Stomach (tissue), 9 donors: Measurements from ENCODE around the gene ST6GALNAC5. TPM values are rescaled to one million over a fixed set of nuclear protein-coding genes. Genes with fewer than 3 reads are reported as not detected.

Experiments
- DNase-seq, 2 donors: peaks; one replicate each; pipeline versions ENCODE4 v3.0.0 to v3.0.0-alpha.2; 2013 to 2019
- H3K27ac ChIP-seq, 5 donors: fragments of 200-600 bp in 4 of 5; sonication (generic) in 4 of 5; one replicate each; pipeline ENCODE4 v1.5.1; 2013 to 2019; ENCODE audit warnings: mild to moderate bottlenecking in 1 of 5, moderate library complexity in 1 of 5
- H3K27me3 ChIP-seq, 3 donors: fragments of 200-600 bp; sonication (generic); one replicate each; pipeline ENCODE4 v1.5.1; 2017 to 2019; ENCODE audit warnings: mixed run types in 1 of 3
- H3K36me3 ChIP-seq, 4 donors: fragments of 200-600 bp; sonication (generic); 1 replicate in 3 of 4; 2 replicates in 1 of 4; pipeline ENCODE4 v1.5.1; 2016 to 2019
- H3K4me1 ChIP-seq, 4 donors: fragments of 200-600 bp; sonication (generic); one replicate each; pipeline ENCODE4 v1.5.1; 2016 to 2019
- H3K4me3 ChIP-seq, 4 donors: fragments of 200-600 bp; sonication (generic) in 3 of 4; one replicate each; pipeline ENCODE4 v1.5.1; 2016 to 2019; ENCODE audit warnings: mild to moderate bottlenecking in 1 of 4
- H3K9me3 ChIP-seq, 4 donors: fragments of 200-600 bp; sonication (generic); one replicate each; pipeline ENCODE4 v1.5.1; 2016 to 2019
- CTCF ChIP-seq, 7 experiments: fragments of 450-650 bp in 4 of 7; fragments of 200-600 bp in 3 of 7; sonication (generic) in 3 of 7; IDR thresholded peaks; one replicate each; pipeline ENCODE4 v1.5.1; 2016 to 2019; ENCODE audit warnings: antibody characterized with exemption in 7 of 7, control low read depth in 2 of 7, mild to moderate bottlenecking in 1 of 7
- EP300 ChIP-seq: sonication (generic); formaldehyde crosslinking; IDR thresholded peaks from one replicate; pipeline ENCODE4 v1.6.1; 2017; ENCODE audit warnings: antibody characterized with exemption
- POLR2A ChIP-seq, 4 donors: fragments of 450-650 bp; IDR thresholded peaks; one replicate each; pipeline ENCODE4 v1.6.1; 2016; ENCODE audit warnings: antibody characterized with exemption in 4 of 4, control low read depth in 2 of 4, mild to moderate bottlenecking in 1 of 4, moderate library complexity in 1 of 4
- POLR2AphosphoS5 ChIP-seq, 3 donors: sonication (generic); formaldehyde crosslinking; IDR thresholded peaks; one replicate each; pipeline ENCODE4 v1.6.1; 2016; ENCODE audit warnings: antibody characterized with exemption in 3 of 3
- WGBS, 5 donors: extraction: QIAGEN DNeasy Blood & Tissue Kit in 3 of 5; methylation state at CpG; one replicate each; pipeline versions ENCODE4 v1.1.5 to v1.1.7; 2013 to 2018; 5-methylcytosine and 5-hydroxymethylcytosine counted together
- intact Hi-C: fragments of 100-400 bp; cut with DNase I; formaldehyde crosslinking; loops from one replicate; pipeline ENCODE4 v1.15.1; 2023; ENCODE audit warnings: low total_unique reads
- polyA plus RNA-seq, 3 donors: library from polyadenylated mRNA; stranded (reverse); fragments of 200-250 nt; gene quantifications; one replicate each; pipeline ENCODE4 v1.2.3, GENCODE V29; 2013
- total RNA-seq, 5 donors: library from RNA; depleted of rRNA; stranded (reverse); fragments of >200 nt; gene quantifications; one replicate each; pipeline versions ENCODE4 v1.1.0 to v1.2.3, GENCODE V29; 2014 to 2016
- donor health status: healthy with polysubstance abuse.
- donor health status: Bipolar disorder and iron deficiency.
- donor health status: healthy.

Gene ST6GALNAC5
- total and polyA plus RNA-seq, 8 donors, result 1.3 to 22.0 (median 2.9) TPM; not detected in 1

- Histone ChIP-seq H3K27ac (no peak overlapping the region), H3K4me3 (no peak overlapping the region), H3K36me3 (no peaks in the 10 kb centered on the region), H3K9me3 (no peaks in the 10 kb centered on the region), H3K4me1 (no peaks in the 10 kb centered on the region), H3K27me3 (no peaks in the 10 kb centered on the region)
- WGBS, 5 donors, result 88 to 97% (median 94%) methylated on average over 3 of the region's 3 CpGs
- DNase-seq, result no peak
- intact Hi-C loops, result no loop called here
- TF ChIP-seq POLR2A (IDR thresholded peaks at IDR 0.05) (no peak), POLR2AphosphoS5 (IDR thresholded peaks at IDR 0.05) (no peak), CTCF (IDR thresholded peaks at IDR 0.05) (no peak), EP300 (no peak)
These were observed 9.3 kb upstream of the ST6GALNAC5 start for GRCh38 chr1:76857973-76858372.

GRCh38 chr1:76861149-76861548 lies 6.1 kb upstream of the ST6GALNAC5 start:
- no peaks in the 10 kb centered on the region for H3K36me3 ChIP-seq
- H3K9me3 ChIP-seq, result no peaks in the 10 kb centered on the region
- intact Hi-C loops, result no loop called here
- no peak overlapping the region for H3K27ac ChIP-seq
- TF ChIP-seq POLR2AphosphoS5 (IDR thresholded peaks at IDR 0.05) (no peak), CTCF (IDR thresholded peaks at IDR 0.05) (no peak), EP300 (no peak), POLR2A (IDR thresholded peaks at IDR 0.05) (no peak)
- H3K4me1 ChIP-seq, result peaks cover 0 to 7% (median 0%) of the 10 kb centered on the region in 4 donors
- no peak overlapping the region for H3K4me3 ChIP-seq
- WGBS, 5 donors, result 76 to 81% (median 81%) methylated on average over 2 of the region's 2 CpGs
- no peak for DNase-seq
- peaks cover 0 to 9% (median 0%) of the 10 kb centered on the region in 3 donors for H3K27me3 ChIP-seq

- DNase-seq, result no peak
- Histone ChIP-seq H3K9me3 (no peaks in the 10 kb centered on the region), H3K4me1 (peaks cover 0 to 20% (median 4%) of the 10 kb centered on the region in 4 donors), H3K27me3 (peaks cover 0 to 19% (median 5%) of the 10 kb centered on the region in 3 donors), H3K4me3 (no peak overlapping the region), H3K36me3 (no peaks in the 10 kb centered on the region), H3K27ac (no peak overlapping the region)
- TF ChIP-seq POLR2A (IDR thresholded peaks at IDR 0.05) (no peak), POLR2AphosphoS5 (IDR thresholded peaks at IDR 0.05) (peak in 1 of 3 donors; percentile 52)
- intact Hi-C loops, result no loop called here
These were observed 4.8 kb upstream of the ST6GALNAC5 start for GRCh38 chr1:76862447-76862846.

- intact Hi-C loops, result no loop called here
- no peak overlapping the region for H3K27ac ChIP-seq
- 51 to 64% (median 58%) methylated on average over 5 of the region's 5 CpGs for WGBS, 5 donors
- H3K4me3 ChIP-seq, result no peak overlapping the region
- H3K36me3 ChIP-seq, result no peaks in the 10 kb centered on the region
- no peaks in the 10 kb centered on the region for H3K9me3 ChIP-seq
- TF ChIP-seq POLR2A (IDR thresholded peaks at IDR 0.05) (no peak), POLR2AphosphoS5 (IDR thresholded peaks at IDR 0.05) (no peak), CTCF (IDR thresholded peaks at IDR 0.05) (no peak), EP300 (no peak)
- H3K4me1 ChIP-seq, result peaks cover 10 to 34% (median 20%) of the 10 kb centered on the region in 4 donors
- H3K27me3 ChIP-seq, result peaks cover 0 to 38% (median 22%) of the 10 kb centered on the region in 3 donors
- DNase-seq, result no peak
These were observed 2.9 kb upstream of the ST6GALNAC5 start for GRCh38 chr1:76864383-76864782.

- Histone ChIP-seq H3K4me1 (peaks cover 10 to 34% (median 20%) of the 10 kb centered on the region in 4 donors), H3K9me3 (no peaks in the 10 kb centered on the region), H3K4me3 (no peak overlapping the region), H3K27ac (peak overlapping the region in 3 of 5 donors; percentile 1 to 84 (median 6)), H3K36me3 (no peaks in the 10 kb centered on the region), H3K27me3 (peaks cover 0 to 51% (median 22%) of the 10 kb centered on the region in 3 donors)
- no peak for DNase-seq
- WGBS, 5 donors, result 72 to 83% (median 77%) methylated on average over 2 of the region's 2 CpGs
- intact Hi-C loops, result no loop called here
- TF ChIP-seq POLR2AphosphoS5 (IDR thresholded peaks at IDR 0.05) (no peak), EP300 (no peak), CTCF (IDR thresholded peaks at IDR 0.05) (no peak), POLR2A (IDR thresholded peaks at IDR 0.05) (no peak)
These were observed 1.5 kb upstream of the ST6GALNAC5 start for GRCh38 chr1:76865696-76866286.
